HepG2 (cell line): ENCODE data around the gene BHMT. TPM values are rescaled to one million over a fixed set of nuclear protein-coding genes. Genes with fewer than 3 reads are reported as not detected.

Source experiments
- CBX5 ChIP-seq: sonication (generic); formaldehyde crosslinking; IDR thresholded peaks from 2 replicates; pipeline ENCODE4 v1.4.0; 2020; ENCODE audit warnings: missing genetic modification reagents, borderline replicate concordance
- DR1 ChIP-seq: sonication (generic); formaldehyde crosslinking; IDR thresholded peaks from 2 replicates; pipeline ENCODE4 v1.8.0; 2021; ENCODE audit warnings: mild to moderate bottlenecking, missing genetic modification reagents, inconsistent platforms
- IRX3 ChIP-seq: sonication (generic); formaldehyde crosslinking; IDR thresholded peaks from 2 replicates; pipeline ENCODE4 v1.8.1; 2023; ENCODE audit warnings: mild to moderate bottlenecking, low read depth, missing genetic modification reagents, borderline replicate concordance
- MEIS1 ChIP-seq: sonication (generic); formaldehyde crosslinking; IDR thresholded peaks from 2 replicates; pipeline ENCODE4 v1.9.0; 2021; ENCODE audit warnings: mild to moderate bottlenecking, missing genetic modification reagents, moderate library complexity, borderline replicate concordance
- NFYB ChIP-seq: sonication (generic); formaldehyde crosslinking; IDR thresholded peaks from 2 replicates; pipeline ENCODE4 v1.4.0; 2020; ENCODE audit warnings: missing genetic modification reagents
- NRL ChIP-seq: sonication (generic); formaldehyde crosslinking; IDR thresholded peaks from 2 replicates; pipeline ENCODE4 v1.5.0; 2020; ENCODE audit warnings: missing genetic modification reagents, mild to moderate bottlenecking, moderate library complexity, borderline replicate concordance
- PHF20 ChIP-seq: sonication (generic); formaldehyde crosslinking; IDR thresholded peaks from 2 replicates; pipeline ENCODE4 v1.5.0; 2020; ENCODE audit warnings: mild to moderate bottlenecking, missing genetic modification reagents
- POLR2A ChIP-seq, 2 experiments: IDR thresholded peaks; 2 replicates each; pipeline ENCODE4 v1.6.1; 2011; ENCODE audit warnings: low read depth in 2 of 2, low read length in 2 of 2, mild to moderate bottlenecking in 1 of 2, moderate library complexity in 1 of 2; ENCODE audit not compliant: insufficient read depth in 1 of 2
- RBFOX2 ChIP-seq: fragments of 200-400 bp; formaldehyde crosslinking; IDR thresholded peaks from 2 replicates; pipeline ENCODE4 v1.6.1; 2017; ENCODE audit warnings: low read depth, mild to moderate bottlenecking, low read length
- SOX6 ChIP-seq, 2 experiments: fragments of 450-650 bp in 1 of 2; sonication (generic) in 1 of 2; formaldehyde crosslinking in 1 of 2; IDR thresholded peaks; 2 replicates each; pipeline versions ENCODE4 v1.4.0 to v1.6.1; 2017 to 2020; ENCODE audit warnings: antibody characterized with exemption in 1 of 2, mild to moderate bottlenecking in 1 of 2, missing genetic modification reagents in 1 of 2
- ZFX ChIP-seq: sonication (generic); formaldehyde crosslinking; IDR thresholded peaks from 2 replicates; pipeline ENCODE4 v1.4.0; 2020; ENCODE audit warnings: mild to moderate bottlenecking, low read depth, missing genetic modification reagents, moderate library complexity
- ZFY ChIP-seq: sonication (generic); formaldehyde crosslinking; IDR thresholded peaks from 2 replicates; pipeline ENCODE4 v1.4.0; 2020; ENCODE audit warnings: missing genetic modification reagents
- ZNF441 ChIP-seq: sonication (generic); formaldehyde crosslinking; IDR thresholded peaks from 2 replicates; pipeline ENCODE4 v1.7.0; 2021; ENCODE audit warnings: missing genetic modification reagents, borderline replicate concordance
- ZNF552 ChIP-seq: sonication (generic); formaldehyde crosslinking; IDR thresholded peaks from 2 replicates; pipeline ENCODE4 v1.9.0; 2022; ENCODE audit warnings: missing genetic modification reagents, mild to moderate bottlenecking, borderline replicate concordance
- ZNF737 ChIP-seq: sonication (generic); formaldehyde crosslinking; IDR thresholded peaks from 2 replicates; pipeline ENCODE4 v1.5.0; 2020; ENCODE audit warnings: missing genetic modification reagents, mild to moderate bottlenecking, borderline replicate concordance
- ZSCAN31 ChIP-seq: sonication (generic); formaldehyde crosslinking; IDR thresholded peaks from 2 replicates; pipeline ENCODE4 v1.5.0; 2020; ENCODE audit warnings: low read depth, mild to moderate bottlenecking, missing genetic modification reagents
- polyA plus RNA-seq, 8 experiments: library from polyadenylated mRNA; depleted of rRNA in 3 of 8; stranded (reverse) in 7 of 8; unstranded in 1 of 8; fragments of >200 nt; fragmentation: Illumina TruSeq in 4 of 8; extraction: Trizol in 4 of 8; gene quantifications; 2 replicates each; pipeline versions ENCODE4 v1.2.1 to v1.2.3, GENCODE V29; 2011 to 2016; ENCODE audit warnings: low read depth in 4 of 8, missing spikeins in 1 of 8, mixed read lengths in 1 of 8; ENCODE audit not compliant: insufficient read depth in 1 of 8
- total RNA-seq, 5 experiments: library from RNA; depleted of rRNA; stranded (reverse); fragments of >200 nt; fragmentation: Illumina TruSeq; extraction: Trizol; gene quantifications; 2 replicates each; pipeline ENCODE4 v1.2.3, GENCODE V29; 2016; ENCODE audit warnings: low read depth in 1 of 5
- TF ChIP-seq, protein P1 (sequence below): sonication (generic); formaldehyde crosslinking; IDR thresholded peaks from 2 replicates; pipeline ENCODE4 v1.8.0; 2022; ENCODE audit warnings: missing genetic modification reagents, mild to moderate bottlenecking, borderline replicate concordance
- TF ChIP-seq, protein P2 (sequence below): sonication (generic); formaldehyde crosslinking; conservative IDR thresholded peaks from 2 replicates; pipeline ENCODE4 v1.5.0; 2020; ENCODE audit warnings: missing genetic modification reagents
- TF ChIP-seq, protein P3 (sequence below): sonication (generic); formaldehyde crosslinking; IDR thresholded peaks from 2 replicates; pipeline ENCODE4 v1.4.0; 2020; ENCODE audit warnings: missing genetic modification reagents, low read depth, mild to moderate bottlenecking, borderline replicate concordance
- TF ChIP-seq, protein P4 (sequence below): sonication (generic); formaldehyde crosslinking; IDR thresholded peaks from 2 replicates; pipeline ENCODE4 v1.4.0; 2020; ENCODE audit warnings: missing genetic modification reagents
- TF ChIP-seq, protein P5 (sequence below): IDR thresholded peaks from 2 replicates; pipeline ENCODE4 v1.6.1; 2012; ENCODE audit warnings: inconsistent platforms

The BHMT gene
- total and polyA plus RNA-seq, 2 of the 13 experiments (the other 11 are each of a cell fraction or from before 2014, with no cell fraction given): 0.40 to 6.4 TPM

DNA sequence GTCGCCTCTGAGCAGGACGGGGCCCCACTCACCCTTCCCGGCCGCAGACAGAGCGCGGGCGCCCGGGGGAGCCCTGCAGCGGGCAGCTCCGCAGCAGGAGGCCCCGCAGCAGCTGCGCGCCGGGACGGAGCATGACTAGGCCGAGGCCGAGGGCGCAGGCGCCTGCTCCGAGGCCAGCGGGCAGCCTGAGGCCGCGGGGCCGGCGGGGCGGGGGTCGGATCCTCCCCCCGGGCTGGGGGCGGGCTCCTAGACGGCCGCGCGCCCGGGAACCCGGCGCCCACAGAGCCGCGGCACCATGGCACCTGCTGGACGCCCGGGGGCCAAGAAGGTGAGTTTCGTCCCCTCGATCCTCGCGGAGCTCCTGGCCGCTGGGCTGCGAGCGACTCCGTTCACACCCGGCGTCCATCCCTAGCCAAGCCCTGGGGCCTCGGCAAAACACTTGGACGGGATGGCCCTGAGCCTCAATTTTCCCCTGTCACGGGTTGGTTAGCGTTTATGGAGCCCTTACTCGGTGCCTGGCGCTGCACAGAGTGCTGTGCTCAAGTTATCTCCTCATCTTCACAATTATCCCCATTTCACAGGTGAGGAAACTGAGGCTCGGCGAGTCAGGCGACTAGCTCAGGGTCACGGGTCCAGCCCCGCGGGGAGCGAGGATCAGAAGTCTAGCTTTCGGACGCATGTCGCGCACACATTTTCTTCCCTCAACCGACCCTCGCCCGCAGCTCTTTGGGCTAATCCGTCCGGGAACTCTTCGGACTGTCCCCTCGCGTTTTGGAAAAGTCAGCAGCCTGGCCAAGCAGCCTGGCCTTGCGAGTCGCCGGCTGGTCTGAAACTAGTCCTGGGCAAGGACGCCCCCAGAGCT lies 41.9 kb upstream of the BHMT start, which contains the start of the genes BHMT2 and DMGDH (continued):
- no peak; the same call in 1 of the 2 replicates for TF ChIP-seq DR1
- peak; percentile 50; the same call in 1 of the 2 replicates for TF ChIP-seq NRL (CRISPR knock-in tag)
- TF ChIP-seq, protein P1, sequence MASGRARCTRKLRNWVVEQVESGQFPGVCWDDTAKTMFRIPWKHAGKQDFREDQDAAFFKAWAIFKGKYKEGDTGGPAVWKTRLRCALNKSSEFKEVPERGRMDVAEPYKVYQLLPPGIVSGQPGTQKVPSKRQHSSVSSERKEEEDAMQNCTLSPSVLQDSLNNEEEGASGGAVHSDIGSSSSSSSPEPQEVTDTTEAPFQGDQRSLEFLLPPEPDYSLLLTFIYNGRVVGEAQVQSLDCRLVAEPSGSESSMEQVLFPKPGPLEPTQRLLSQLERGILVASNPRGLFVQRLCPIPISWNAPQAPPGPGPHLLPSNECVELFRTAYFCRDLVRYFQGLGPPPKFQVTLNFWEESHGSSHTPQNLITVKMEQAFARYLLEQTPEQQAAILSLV (CRISPR knock-in tag): peak; percentile 59; the same call in 1 of the 2 replicates
- TF ChIP-seq ZFX (CRISPR knock-in tag): peak; percentile 97
- 0 out of 2 replicates have a peak, but pooled peaks have one; percentile 57 for TF ChIP-seq ZNF737 (CRISPR knock-in tag)
- 0 out of 2 replicates have a peak, but pooled peaks have one; percentile 18 for TF ChIP-seq NFYB
- no peak for TF ChIP-seq IRX3 (CRISPR knock-in tag)
- TF ChIP-seq RBFOX2: peak; percentile 73
- TF ChIP-seq, protein P2, sequence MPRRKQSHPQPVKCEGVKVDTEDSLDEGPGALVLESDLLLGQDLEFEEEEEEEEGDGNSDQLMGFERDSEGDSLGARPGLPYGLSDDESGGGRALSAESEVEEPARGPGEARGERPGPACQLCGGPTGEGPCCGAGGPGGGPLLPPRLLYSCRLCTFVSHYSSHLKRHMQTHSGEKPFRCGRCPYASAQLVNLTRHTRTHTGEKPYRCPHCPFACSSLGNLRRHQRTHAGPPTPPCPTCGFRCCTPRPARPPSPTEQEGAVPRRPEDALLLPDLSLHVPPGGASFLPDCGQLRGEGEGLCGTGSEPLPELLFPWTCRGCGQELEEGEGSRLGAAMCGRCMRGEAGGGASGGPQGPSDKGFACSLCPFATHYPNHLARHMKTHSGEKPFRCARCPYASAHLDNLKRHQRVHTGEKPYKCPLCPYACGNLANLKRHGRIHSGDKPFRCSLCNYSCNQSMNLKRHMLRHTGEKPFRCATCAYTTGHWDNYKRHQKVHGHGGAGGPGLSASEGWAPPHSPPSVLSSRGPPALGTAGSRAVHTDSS: no peak
- peak; percentile 97 for TF ChIP-seq ZFY (CRISPR knock-in tag)
- TF ChIP-seq CBX5 (CRISPR knock-in tag): 0 out of 2 replicates have a peak, but pooled peaks have one; percentile 56
- 0 out of 2 replicates have a peak, but pooled peaks have one; percentile 38 for TF ChIP-seq ZNF552
- TF ChIP-seq, protein P3, sequence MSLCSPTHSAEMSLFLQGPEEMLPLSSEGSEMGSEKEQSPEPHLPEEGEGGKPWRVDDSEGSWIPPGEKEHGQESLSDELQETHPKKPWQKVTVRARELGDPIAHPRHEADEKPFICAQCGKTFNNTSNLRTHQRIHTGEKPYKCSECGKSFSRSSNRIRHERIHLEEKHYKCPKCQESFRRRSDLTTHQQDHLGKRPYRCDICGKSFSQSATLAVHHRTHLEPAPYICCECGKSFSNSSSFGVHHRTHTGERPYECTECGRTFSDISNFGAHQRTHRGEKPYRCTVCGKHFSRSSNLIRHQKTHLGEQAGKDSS (CRISPR knock-in tag): peak; percentile 71; the same call in 1 of the 2 replicates
- peak; percentile 63; the same call in 1 of the 2 replicates for TF ChIP-seq MEIS1
- TF ChIP-seq SOX6 (IDR thresholded peaks at IDR 0.05): no peak
- TF ChIP-seq SOX6 (CRISPR knock-in tag; IDR thresholded peaks at IDR 0.05): peak; percentile 26; the same call in 1 of the 2 replicates
- TF ChIP-seq, protein P4, sequence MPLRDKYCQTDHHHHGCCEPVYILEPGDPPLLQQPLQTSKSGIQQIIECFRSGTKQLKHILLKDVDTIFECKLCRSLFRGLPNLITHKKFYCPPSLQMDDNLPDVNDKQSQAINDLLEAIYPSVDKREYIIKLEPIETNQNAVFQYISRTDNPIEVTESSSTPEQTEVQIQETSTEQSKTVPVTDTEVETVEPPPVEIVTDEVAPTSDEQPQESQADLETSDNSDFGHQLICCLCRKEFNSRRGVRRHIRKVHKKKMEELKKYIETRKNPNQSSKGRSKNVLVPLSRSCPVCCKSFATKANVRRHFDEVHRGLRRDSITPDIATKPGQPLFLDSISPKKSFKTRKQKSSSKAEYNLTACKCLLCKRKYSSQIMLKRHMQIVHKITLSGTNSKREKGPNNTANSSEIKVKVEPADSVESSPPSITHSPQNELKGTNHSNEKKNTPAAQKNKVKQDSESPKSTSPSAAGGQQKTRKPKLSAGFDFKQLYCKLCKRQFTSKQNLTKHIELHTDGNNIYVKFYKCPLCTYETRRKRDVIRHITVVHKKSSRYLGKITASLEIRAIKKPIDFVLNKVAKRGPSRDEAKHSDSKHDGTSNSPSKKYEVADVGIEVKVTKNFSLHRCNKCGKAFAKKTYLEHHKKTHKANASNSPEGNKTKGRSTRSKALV (CRISPR knock-in tag): 0 out of 2 replicates have a peak, but pooled peaks have one; percentile 22
- TF ChIP-seq, protein P5, sequence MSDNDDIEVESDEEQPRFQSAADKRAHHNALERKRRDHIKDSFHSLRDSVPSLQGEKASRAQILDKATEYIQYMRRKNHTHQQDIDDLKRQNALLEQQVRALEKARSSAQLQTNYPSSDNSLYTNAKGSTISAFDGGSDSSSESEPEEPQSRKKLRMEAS: peak; percentile 73
- peak; percentile 62; the same call in 1 of the 2 replicates for TF ChIP-seq ZSCAN31 (CRISPR knock-in tag)
- TF ChIP-seq PHF20 (CRISPR knock-in tag): 0 out of 2 replicates have a peak, but pooled peaks have one; percentile 30
- TF ChIP-seq POLR2A (IDR thresholded peaks at IDR 0.05; ENCODE audit: insufficient read depth in 1 of 2, low read depth in 2 of 2, low read length in 2 of 2): peak; percentile 59 to 63
- TF ChIP-seq ZNF441 (CRISPR knock-in tag): peak; percentile 82
